ENCODE measurements around the gene USP16.
"Not testable (repeated sequence)": the region's sequence is repeated elsewhere in the genome, so short reads cannot be mapped to it uniquely, and the experiment has no call there.

USP16 gene

GRCh38 chr21:29011236-29011635 lies 13.2 kb upstream of the USP16 start:
- not testable (repeated sequence) for H3K4me1 ChIP-seq (ENCODE audit: insufficient read depth, low read length); H3K9ac ChIP-seq (ENCODE audit: low read depth, low read length); H3K9me3 ChIP-seq (ENCODE audit: control insufficient read depth, insufficient read depth, low read length); H3K36me3 ChIP-seq (ENCODE audit: insufficient read depth, low read length)

- no peaks in the 10 kb centered on the region for H3K4me1 ChIP-seq (ENCODE audit: insufficient read depth, low read length)
- no peaks in the 10 kb centered on the region for H3K9me3 ChIP-seq (ENCODE audit: control insufficient read depth, insufficient read depth, low read length)
- no peaks in the 10 kb centered on the region for H3K36me3 ChIP-seq (ENCODE audit: insufficient read depth, low read length)
- H3K9ac ChIP-seq (ENCODE audit: low read depth, low read length) = no peak overlapping the region
These were observed 6.7 kb upstream of the USP16 start for GRCh38 chr21:29017639-29018237.

GRCh38 chr21:29018540-29018939 lies 5.9 kb upstream of the USP16 start:
- Histone ChIP-seq H3K4me1 (ENCODE audit: insufficient read depth, low read length) (no peaks in the 10 kb centered on the region), H3K36me3 (ENCODE audit: insufficient read depth, low read length) (no peaks in the 10 kb centered on the region), H3K9me3 (ENCODE audit: control insufficient read depth, insufficient read depth, low read length) (no peaks in the 10 kb centered on the region), H3K9ac (ENCODE audit: low read depth, low read length) (no peak overlapping the region)

GRCh38 chr21:29022166-29022565 lies 2.3 kb upstream of the USP16 start:
- Histone ChIP-seq H3K9ac (ENCODE audit: low read depth, low read length) (no peak overlapping the region), H3K9me3 (ENCODE audit: control insufficient read depth, insufficient read depth, low read length) (no peaks in the 10 kb centered on the region), H3K36me3 (ENCODE audit: insufficient read depth, low read length) (no peaks in the 10 kb centered on the region), H3K4me1 (ENCODE audit: insufficient read depth, low read length) (no peaks in the 10 kb centered on the region)

- no peaks in the 10 kb centered on the region for H3K36me3 ChIP-seq (ENCODE audit: insufficient read depth, low read length)
- no peaks in the 10 kb centered on the region for H3K4me1 ChIP-seq (ENCODE audit: insufficient read depth, low read length)
- no peaks in the 10 kb centered on the region for H3K9me3 ChIP-seq (ENCODE audit: control insufficient read depth, insufficient read depth, low read length)
- peak overlapping the region; percentile 90 for H3K9ac ChIP-seq (ENCODE audit: low read depth, low read length)
These were observed 853 bp downstream of the USP16 start for GRCh38 chr21:29025328-29025713.

GRCh38 chr21:29029524-29029923 lies 5.1 kb downstream of the USP16 start:
- no peaks in the 10 kb centered on the region for H3K4me1 ChIP-seq (ENCODE audit: insufficient read depth, low read length)
- H3K9ac ChIP-seq (ENCODE audit: low read depth, low read length) = no peak overlapping the region
- no peaks in the 10 kb centered on the region for H3K9me3 ChIP-seq (ENCODE audit: control insufficient read depth, insufficient read depth, low read length)
- peaks cover 13% of the 10 kb centered on the region; the same call in 1 of the 2 replicates for H3K36me3 ChIP-seq (ENCODE audit: insufficient read depth, low read length)

- Histone ChIP-seq H3K9me3 (ENCODE audit: control insufficient read depth, insufficient read depth, low read length) (no peaks in the 10 kb centered on the region), H3K4me1 (ENCODE audit: insufficient read depth, low read length) (no peaks in the 10 kb centered on the region), H3K36me3 (ENCODE audit: insufficient read depth, low read length) (peaks cover 13% of the 10 kb centered on the region; the same call in 1 of the 2 replicates), H3K9ac (ENCODE audit: low read depth, low read length) (no peak overlapping the region)
These were observed 6.4 kb downstream of the USP16 start for GRCh38 chr21:29030909-29031308.

- H3K9me3 ChIP-seq (ENCODE audit: control insufficient read depth, insufficient read depth, low read length) = no peaks in the 10 kb centered on the region
- no peak overlapping the region for H3K9ac ChIP-seq (ENCODE audit: low read depth, low read length)
- no peaks in the 10 kb centered on the region for H3K4me1 ChIP-seq (ENCODE audit: insufficient read depth, low read length)
- H3K36me3 ChIP-seq (ENCODE audit: insufficient read depth, low read length) = peaks cover 13% of the 10 kb centered on the region; the same call in 1 of the 2 replicates
These were observed 8.8 kb downstream of the USP16 start for GRCh38 chr21:29033301-29033700.

- Histone ChIP-seq H3K9ac (ENCODE audit: low read depth, low read length) (no peak overlapping the region), H3K9me3 (ENCODE audit: control insufficient read depth, insufficient read depth, low read length) (no peaks in the 10 kb centered on the region), H3K4me1 (ENCODE audit: insufficient read depth, low read length) (no peaks in the 10 kb centered on the region), H3K36me3 (ENCODE audit: insufficient read depth, low read length) (peaks cover 13% of the 10 kb centered on the region; the same call in 1 of the 2 replicates)
These were observed 9.4 kb downstream of the USP16 start for GRCh38 chr21:29033871-29034270.

- H3K9me3 ChIP-seq (ENCODE audit: control insufficient read depth, insufficient read depth, low read length) = no peaks in the 10 kb centered on the region
- H3K36me3 ChIP-seq (ENCODE audit: insufficient read depth, low read length) = peaks cover 13% of the 10 kb centered on the region; the same call in 1 of the 2 replicates
- H3K9ac ChIP-seq (ENCODE audit: low read depth, low read length) = no peak overlapping the region
- no peaks in the 10 kb centered on the region for H3K4me1 ChIP-seq (ENCODE audit: insufficient read depth, low read length)
These were observed 10.2 kb downstream of the USP16 start for GRCh38 chr21:29034678-29035077.

- 0 out of 2 replicates have a peak, but pooled peaks cover 4% of the 10 kb centered on the region for H3K9me3 ChIP-seq (ENCODE audit: control insufficient read depth, insufficient read depth, low read length)
- H3K4me1 ChIP-seq (ENCODE audit: insufficient read depth, low read length) = no peaks in the 10 kb centered on the region
- no peak overlapping the region for H3K9ac ChIP-seq (ENCODE audit: low read depth, low read length)
- peaks cover 25% of the 10 kb centered on the region for H3K36me3 ChIP-seq (ENCODE audit: insufficient read depth, low read length)
These were observed 27.8 kb downstream of the USP16 start for GRCh38 chr21:29052224-29052623.

- no peaks in the 10 kb centered on the region for H3K4me1 ChIP-seq (ENCODE audit: insufficient read depth, low read length)
- H3K9ac ChIP-seq (ENCODE audit: low read depth, low read length) = no peak overlapping the region
- peaks cover 25% of the 10 kb centered on the region for H3K36me3 ChIP-seq (ENCODE audit: insufficient read depth, low read length)
- 0 out of 2 replicates have a peak, but pooled peaks cover 4% of the 10 kb centered on the region for H3K9me3 ChIP-seq (ENCODE audit: control insufficient read depth, insufficient read depth, low read length)
These were observed 28.6 kb downstream of the USP16 start for GRCh38 chr21:29053011-29053553.

- Histone ChIP-seq H3K9me3 (ENCODE audit: control insufficient read depth, insufficient read depth, low read length) (0 out of 2 replicates have a peak, but pooled peaks cover 4% of the 10 kb centered on the region), H3K36me3 (ENCODE audit: insufficient read depth, low read length) (peaks cover 23% of the 10 kb centered on the region), H3K9ac (ENCODE audit: low read depth, low read length) (no peak overlapping the region), H3K4me1 (ENCODE audit: insufficient read depth, low read length) (no peaks in the 10 kb centered on the region)
These were observed 29.2 kb downstream of the USP16 start for GRCh38 chr21:29053656-29054055.

GRCh38 chr21:29055080-29055479 lies 30.6 kb downstream of the USP16 start:
- 0 out of 2 replicates have a peak, but pooled peaks cover 4% of the 10 kb centered on the region for H3K9me3 ChIP-seq (ENCODE audit: control insufficient read depth, insufficient read depth, low read length)
- H3K36me3 ChIP-seq (ENCODE audit: insufficient read depth, low read length) = peaks cover 20% of the 10 kb centered on the region
- no peaks in the 10 kb centered on the region for H3K4me1 ChIP-seq (ENCODE audit: insufficient read depth, low read length)
- no peak overlapping the region for H3K9ac ChIP-seq (ENCODE audit: low read depth, low read length)

- no peak overlapping the region for H3K9ac ChIP-seq (ENCODE audit: low read depth, low read length)
- H3K4me1 ChIP-seq (ENCODE audit: insufficient read depth, low read length) = no peaks in the 10 kb centered on the region
- 0 out of 2 replicates have a peak, but pooled peaks cover 4% of the 10 kb centered on the region for H3K9me3 ChIP-seq (ENCODE audit: control insufficient read depth, insufficient read depth, low read length)
- peaks cover 21% of the 10 kb centered on the region for H3K36me3 ChIP-seq (ENCODE audit: insufficient read depth, low read length)
These were observed 31.5 kb downstream of the USP16 start for GRCh38 chr21:29056005-29056404.
